ENCODE data around the gene EZR. TPM values are rescaled to one million over a fixed set of nuclear protein-coding genes. Genes with fewer than 3 reads are reported as not detected.

The EZR gene
- total and polyA plus RNA-seq, 9 of the 15 experiments (the other 6 are each of a cell fraction or from before 2014, with no cell fraction given) = 36.5 to 162 (median 104) TPM

- DNase-seq (ENCODE audit: extremely low read depth in 1 of 4, low spot score in 3 of 4) (no peak), ATAC-seq (no peak), FAIRE-seq (no peak)
- POLR2A ChIA-PET = interaction anchor here (0.6 to 2.8 kb wide), 7 partner anchors 9 to 156 kb away, joined by 3 to 13 read pairs (median 4); no protein-coding TSS in a partner anchor
- Histone ChIP-seq H3K79me2 (ENCODE audit: control insufficient read depth, insufficient read depth, low read length) (peaks cover 98% of the 10 kb centered on the region), H3K27me3 (ENCODE audit: control insufficient read depth in 2 of 2, insufficient read depth in 2 of 2, low read length in 2 of 2) (no peaks in the 10 kb centered on the region), H2AFZ (ENCODE audit: low read depth, low read length) (no peak overlapping the region), H3K27ac (ENCODE audit: extremely low read depth, low read depth, low read length) (no peak overlapping the region), H3K9me3 (replicated peaks; ENCODE audit: control insufficient read depth, insufficient read depth, low read depth, low read length) (no peaks in the 10 kb centered on the region), H3K9ac (ENCODE audit: insufficient read depth in 1 of 2, low read depth in 2 of 2, low read length in 2 of 2) (no peak overlapping the region), H3K4me1 (replicated peaks in 1 of 2; ENCODE audit: control insufficient read depth in 2 of 2, insufficient read depth in 2 of 2, low read length in 2 of 2) (peaks cover 6 to 42% of the 10 kb centered on the region in 2 experiments; a peak in 4 of 5 replicates), H3K4me3 (no peak overlapping the region), H3K9me1 (ENCODE audit: control insufficient read depth, insufficient read depth, low read length) (peaks cover 14% of the 10 kb centered on the region), H4K20me1 (replicated peaks; ENCODE audit: control insufficient read depth, insufficient read depth, low read length) (peaks cover 42% of the 10 kb centered on the region), H3K36me3 (ENCODE audit: control insufficient read depth, insufficient read depth, low read length) (peaks cover 68% of the 10 kb centered on the region), H3K4me2 (ENCODE audit: insufficient read depth, low read length) (no peak overlapping the region)
- 59% methylated on average over 6 of the region's 6 CpGs for WGBS (ENCODE audit: insufficient coverage, low coverage, missing lambda C conversion rate)
- intact Hi-C loops (cut with micrococcal nuclease) (loop anchor here (10.0 kb wide), 1 partner anchor 296 kb away; no protein-coding TSS in a partner anchor), in situ Hi-C loops (cut with MboI) (no loop called here)
- CTCF ChIA-PET (ENCODE audit: low intra/inter-chr PET ratio) = no interaction called here
- TF ChIP-seq ZFX (CRISPR knock-in tag; IDR thresholded peaks at IDR 0.05) (0 out of 2 replicates have a peak, but pooled peaks have one; percentile 18), SP1 (CRISPR knock-in tag; IDR thresholded peaks at IDR 0.05) (0 out of 2 replicates have a peak, but pooled peaks have one; percentile 23), PHF21A (IDR thresholded peaks at IDR 0.05; ENCODE audit: borderline replicate concordance, low read depth) (no peak)
- no TSS peak for BruUV-seq (replicated peaks)
Measured at GRCh38 chr6:158808442-158808833, 10.7 kb downstream of the EZR start.

- FAIRE-seq = no peak
- Histone ChIP-seq H3K4me2 (ENCODE audit: insufficient read depth, low read length) (no peak overlapping the region), H3K27ac (ENCODE audit: extremely low read depth, low read depth, low read length) (no peak overlapping the region), H3K4me3 (no peak overlapping the region), H3K27me3 (ENCODE audit: control insufficient read depth in 2 of 2, insufficient read depth in 2 of 2, low read length in 2 of 2) (no peaks in the 10 kb centered on the region), H3K9me3 (replicated peaks; ENCODE audit: control insufficient read depth, insufficient read depth, low read depth, low read length) (no peaks in the 10 kb centered on the region), H3K4me1 (replicated peaks in 1 of 2; ENCODE audit: control insufficient read depth in 2 of 2, insufficient read depth in 2 of 2, low read length in 2 of 2) (peaks cover 6 to 36% of the 10 kb centered on the region in 2 experiments; a peak in 4 of 5 replicates), H3K9ac (ENCODE audit: insufficient read depth in 1 of 2, low read depth in 2 of 2, low read length in 2 of 2) (no peak overlapping the region), H2AFZ (ENCODE audit: low read depth, low read length) (no peak overlapping the region), H3K36me3 (ENCODE audit: control insufficient read depth, insufficient read depth, low read length) (peaks cover 65% of the 10 kb centered on the region), H3K79me2 (ENCODE audit: control insufficient read depth, insufficient read depth, low read length) (peaks cover 97% of the 10 kb centered on the region), H3K9me1 (ENCODE audit: control insufficient read depth, insufficient read depth, low read length) (peaks cover 7% of the 10 kb centered on the region), H4K20me1 (replicated peaks; ENCODE audit: control insufficient read depth, insufficient read depth, low read length) (peaks cover 35% of the 10 kb centered on the region)
- ChIA-PET CTCF (ENCODE audit: low intra/inter-chr PET ratio) (no interaction called here), POLR2A (interaction anchor here (0.8 to 2.8 kb wide), 5 partner anchors 9 to 155 kb away, joined by 3 to 13 read pairs (median 7); no protein-coding TSS in a partner anchor)
- intact Hi-C loops (cut with micrococcal nuclease) = loop anchor here (10.0 kb wide), 1 partner anchor 297 kb away; no protein-coding TSS in a partner anchor
- in situ Hi-C loops (cut with MboI) = no loop called here
- BruUV-seq (replicated peaks) = no TSS peak
- DNase-seq (ENCODE audit: extremely low read depth in 1 of 4, low spot score in 3 of 4) = peak in 2 of 4 experiments; percentile 27 to 39
- 55% methylated on average over 8 of the region's 8 CpGs for WGBS (ENCODE audit: insufficient coverage, low coverage, missing lambda C conversion rate)
- ATAC-seq = peak; percentile 23
- TF ChIP-seq RERE (CRISPR knock-in tag; IDR thresholded peaks at IDR 0.05; ENCODE audit: borderline replicate concordance) (no peak), ARID2 (IDR thresholded peaks at IDR 0.05) (no peak), BHLHE40 (IDR thresholded peaks at IDR 0.05; ENCODE audit: low read length) (no peak), CCAR2 (IDR thresholded peaks at IDR 0.05; ENCODE audit: low read depth, low read length) (no peak), CBFA2T3 (IDR thresholded peaks at IDR 0.05) (peak; percentile 49)
Measured at GRCh38 chr6:158807515-158808441, 11.4 kb downstream of the EZR start.
